ENCODE data around the gene CLMN. TPM values are rescaled to one million over a fixed set of nuclear protein-coding genes. Genes with fewer than 3 reads are reported as not detected.

The CLMN gene
- total RNA-seq, 3 donors from 2014 or later (not counting 1 experiment from before 2014, with no cell fraction given) = 0.80 to 2.0 (median 1.8) TPM

DNA sequence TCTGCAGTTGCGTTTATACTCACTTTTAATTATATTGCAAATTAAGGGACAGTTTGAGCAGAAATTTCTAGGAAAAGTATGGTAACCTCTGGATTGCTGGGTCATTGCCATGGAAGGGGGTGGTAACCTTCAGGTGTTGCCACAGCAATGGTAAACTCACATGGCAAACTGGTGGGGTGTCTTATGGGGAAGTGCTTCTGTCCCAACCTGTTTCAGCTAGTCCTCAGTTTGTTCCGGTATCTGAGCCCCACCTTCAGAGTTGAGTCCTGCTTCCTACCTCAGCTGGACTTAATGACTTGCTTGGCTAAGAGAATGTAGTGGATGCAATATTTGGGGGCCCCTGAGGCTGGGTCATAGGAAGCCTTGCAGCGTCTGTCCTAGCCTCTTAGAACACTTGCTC is 7.3 kb upstream of the CLMN start:
- TF ChIP-seq, protein P1, sequence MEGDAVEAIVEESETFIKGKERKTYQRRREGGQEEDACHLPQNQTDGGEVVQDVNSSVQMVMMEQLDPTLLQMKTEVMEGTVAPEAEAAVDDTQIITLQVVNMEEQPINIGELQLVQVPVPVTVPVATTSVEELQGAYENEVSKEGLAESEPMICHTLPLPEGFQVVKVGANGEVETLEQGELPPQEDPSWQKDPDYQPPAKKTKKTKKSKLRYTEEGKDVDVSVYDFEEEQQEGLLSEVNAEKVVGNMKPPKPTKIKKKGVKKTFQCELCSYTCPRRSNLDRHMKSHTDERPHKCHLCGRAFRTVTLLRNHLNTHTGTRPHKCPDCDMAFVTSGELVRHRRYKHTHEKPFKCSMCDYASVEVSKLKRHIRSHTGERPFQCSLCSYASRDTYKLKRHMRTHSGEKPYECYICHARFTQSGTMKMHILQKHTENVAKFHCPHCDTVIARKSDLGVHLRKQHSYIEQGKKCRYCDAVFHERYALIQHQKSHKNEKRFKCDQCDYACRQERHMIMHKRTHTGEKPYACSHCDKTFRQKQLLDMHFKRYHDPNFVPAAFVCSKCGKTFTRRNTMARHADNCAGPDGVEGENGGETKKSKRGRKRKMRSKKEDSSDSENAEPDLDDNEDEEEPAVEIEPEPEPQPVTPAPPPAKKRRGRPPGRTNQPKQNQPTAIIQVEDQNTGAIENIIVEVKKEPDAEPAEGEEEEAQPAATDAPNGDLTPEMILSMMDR (IDR thresholded peaks at IDR 0.05) = no peak

DNA sequence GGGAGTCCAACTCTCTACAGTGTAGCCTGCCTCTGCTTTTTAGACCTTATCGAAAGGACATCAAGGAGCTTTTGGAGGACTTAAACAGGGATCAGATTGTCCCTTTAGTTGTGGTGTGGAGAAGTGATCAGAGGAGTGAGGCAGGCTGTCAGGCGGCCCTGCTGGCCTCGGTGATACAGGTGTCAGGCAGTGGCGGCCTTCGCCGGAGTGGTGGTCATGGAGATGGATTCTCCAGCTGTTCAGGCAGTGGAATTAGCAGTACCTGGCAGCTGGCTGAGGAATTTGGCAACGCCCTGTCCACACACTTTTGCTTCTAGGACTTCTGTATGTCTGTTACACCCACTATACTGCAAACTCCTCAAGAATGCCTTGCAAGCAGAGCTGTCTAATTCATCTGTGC is 4.2 kb upstream of the CLMN start:
- TF ChIP-seq, protein P1 (IDR thresholded peaks at IDR 0.05) = no peak
- H3K4me3 ChIP-seq (ENCODE audit: low read length) = no peak overlapping the region
- Mint-ChIP-seq H3K4me1 (peaks cover 0 to 7% of the 10 kb centered on the region in 2 donors), H3K27ac (no peak overlapping the region), H3K36me3 (no peaks in the 10 kb centered on the region), H3K4me3 (no peak overlapping the region), H3K9me3 (no peaks in the 10 kb centered on the region), H3K27me3 (ENCODE audit: low read depth in 2 of 2) (peaks cover 12 to 19% of the 10 kb centered on the region in 2 donors)
- ATAC-seq (no peak), DNase-seq (no peak)
- H3K4me1 ChIP-seq (ENCODE audit: control insufficient read depth, insufficient read depth, low read length) = peaks cover 18% of the 10 kb centered on the region
- no peaks in the 10 kb centered on the region for H3K9me3 ChIP-seq (ENCODE audit: control insufficient read depth, insufficient read depth, low read length)
- intact Hi-C loops (cut with micrococcal nuclease) = no loop called here
- 92% methylated on average over 7 of the region's 7 CpGs for WGBS (ENCODE audit: insufficient coverage)
- H3K36me3 ChIP-seq (ENCODE audit: control insufficient read depth, insufficient read depth, low read length) = no peaks in the 10 kb centered on the region
- H3K27ac ChIP-seq (ENCODE audit: low read length) = no peak overlapping the region
- peaks cover 5% of the 10 kb centered on the region for H3K27me3 ChIP-seq (ENCODE audit: control insufficient read depth, insufficient read depth, low read length)

More for the DNA sequence above, 7.3 kb upstream of the CLMN start:
- DNase-seq (no peak), ATAC-seq (no peak)
- Mint-ChIP-seq H3K27ac (no peak overlapping the region), H3K9me3 (no peaks in the 10 kb centered on the region), H3K4me1 (no peaks in the 10 kb centered on the region), H3K27me3 (ENCODE audit: low read depth in 2 of 2) (peaks cover 11 to 15% of the 10 kb centered on the region in 2 donors), H3K4me3 (no peak overlapping the region), H3K36me3 (no peaks in the 10 kb centered on the region)
- intact Hi-C loops (cut with micrococcal nuclease) = no loop called here
- H3K27me3 ChIP-seq (ENCODE audit: control insufficient read depth, insufficient read depth, low read length) = no peaks in the 10 kb centered on the region
- H3K4me1 ChIP-seq (ENCODE audit: control insufficient read depth, insufficient read depth, low read length) = peaks cover 4% of the 10 kb centered on the region
- H3K36me3 ChIP-seq (ENCODE audit: control insufficient read depth, insufficient read depth, low read length) = no peaks in the 10 kb centered on the region
- H3K9me3 ChIP-seq (ENCODE audit: control insufficient read depth, insufficient read depth, low read length) = no peaks in the 10 kb centered on the region
- H3K4me3 ChIP-seq (ENCODE audit: low read length) = no peak overlapping the region
- H3K27ac ChIP-seq (ENCODE audit: low read length) = peak overlapping the region; percentile 35
- WGBS (ENCODE audit: insufficient coverage) = 59% methylated on average over 3 of the region's 3 CpGs

DNA sequence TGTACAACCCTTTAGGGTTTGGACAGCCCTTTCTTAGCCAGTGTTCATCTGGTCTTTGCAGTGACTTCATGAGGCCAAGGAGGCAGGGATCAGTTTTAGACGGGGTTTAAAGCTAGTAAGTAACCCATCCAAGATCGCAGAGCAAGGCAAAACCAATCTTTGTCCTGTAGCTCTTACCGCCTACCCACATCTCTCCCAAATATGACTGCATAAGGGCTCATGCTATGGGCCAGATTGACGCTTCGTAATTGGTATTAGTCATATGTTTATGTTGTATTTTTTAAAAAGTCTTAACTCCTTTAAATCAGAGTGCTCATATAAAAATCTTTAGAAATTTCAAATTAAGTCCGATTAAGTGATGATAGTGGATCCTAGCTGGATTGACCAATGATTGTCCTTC is 3.7 kb upstream of the CLMN start:
- DNase-seq = no peak
- 94% methylated on average over 4 of the region's 6 CpGs for WGBS (ENCODE audit: insufficient coverage)
- Mint-ChIP-seq H3K4me1 (peaks cover 0 to 12% of the 10 kb centered on the region in 2 donors), H3K36me3 (no peaks in the 10 kb centered on the region), H3K27ac (no peak overlapping the region), H3K27me3 (ENCODE audit: low read depth in 2 of 2) (peaks cover 14 to 20% of the 10 kb centered on the region in 2 donors), H3K9me3 (no peaks in the 10 kb centered on the region), H3K4me3 (no peak overlapping the region)
- no peaks in the 10 kb centered on the region for H3K9me3 ChIP-seq (ENCODE audit: control insufficient read depth, insufficient read depth, low read length)
- no peak overlapping the region for H3K4me3 ChIP-seq (ENCODE audit: low read length)
- TF ChIP-seq, protein P1 (IDR thresholded peaks at IDR 0.05) = no peak
- H3K27me3 ChIP-seq (ENCODE audit: control insufficient read depth, insufficient read depth, low read length) = peaks cover 9% of the 10 kb centered on the region
- intact Hi-C loops (cut with micrococcal nuclease) = no loop called here
- H3K4me1 ChIP-seq (ENCODE audit: control insufficient read depth, insufficient read depth, low read length) = peaks cover 24% of the 10 kb centered on the region
- ATAC-seq = no peak
- H3K36me3 ChIP-seq (ENCODE audit: control insufficient read depth, insufficient read depth, low read length) = no peaks in the 10 kb centered on the region
- no peak overlapping the region for H3K27ac ChIP-seq (ENCODE audit: low read length)

DNA sequence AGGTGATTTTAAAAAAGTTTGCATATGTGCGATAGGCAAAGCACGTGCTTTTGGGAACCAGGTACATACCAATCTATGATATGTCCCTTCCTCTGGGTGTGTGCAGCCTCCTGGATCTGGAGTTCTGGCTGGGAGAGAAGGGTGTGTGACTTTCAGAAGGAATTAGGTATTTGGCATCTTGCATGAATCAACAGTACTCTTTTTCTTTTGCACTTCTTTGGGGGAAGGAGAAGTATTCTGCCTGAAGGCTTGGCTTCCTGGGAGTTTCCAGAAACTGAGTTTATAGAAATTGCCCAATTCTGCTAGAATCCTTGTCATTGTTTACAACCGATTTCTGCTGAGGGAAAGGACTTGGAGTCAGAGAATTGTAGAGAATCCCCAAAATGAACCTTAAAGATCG is 2.9 kb upstream of the CLMN start:
- Mint-ChIP-seq H3K9me3 (no peaks in the 10 kb centered on the region), H3K27me3 (ENCODE audit: low read depth in 2 of 2) (peaks cover 20 to 26% of the 10 kb centered on the region in 2 donors), H3K4me1 (peaks cover 0 to 17% of the 10 kb centered on the region in 2 donors), H3K4me3 (no peak overlapping the region), H3K36me3 (no peaks in the 10 kb centered on the region), H3K27ac (no peak overlapping the region)
- ATAC-seq = no peak
- intact Hi-C loops (cut with micrococcal nuclease) = no loop called here
- WGBS (ENCODE audit: insufficient coverage) = 93% methylated on average over 4 of the region's 4 CpGs
- no peak overlapping the region for H3K4me3 ChIP-seq (ENCODE audit: low read length)
- no peaks in the 10 kb centered on the region for H3K36me3 ChIP-seq (ENCODE audit: control insufficient read depth, insufficient read depth, low read length)
- DNase-seq = no peak
- TF ChIP-seq, protein P1 (IDR thresholded peaks at IDR 0.05) = no peak
- peaks cover 9% of the 10 kb centered on the region for H3K27me3 ChIP-seq (ENCODE audit: control insufficient read depth, insufficient read depth, low read length)
- no peak overlapping the region for H3K27ac ChIP-seq (ENCODE audit: low read length)
- no peaks in the 10 kb centered on the region for H3K9me3 ChIP-seq (ENCODE audit: control insufficient read depth, insufficient read depth, low read length)
- H3K4me1 ChIP-seq (ENCODE audit: control insufficient read depth, insufficient read depth, low read length) = peaks cover 25% of the 10 kb centered on the region

Measured in natural killer cell (primary cell).